Stimulated activated CD8-positive, alpha-beta memory T cell treated with anti-CD3 and anti-CD28 coated beads, Interleukin-7, amount 100 ng/mL, for 24 hours (primary cell): ENCODE measurements around the gene PIGQ.

Experiments
- DNase-seq: peaks from one replicate; pipeline ENCODE4 v3.0.0-alpha.2; 2020; ENCODE audit warnings: low read depth

PIGQ gene

DNA sequence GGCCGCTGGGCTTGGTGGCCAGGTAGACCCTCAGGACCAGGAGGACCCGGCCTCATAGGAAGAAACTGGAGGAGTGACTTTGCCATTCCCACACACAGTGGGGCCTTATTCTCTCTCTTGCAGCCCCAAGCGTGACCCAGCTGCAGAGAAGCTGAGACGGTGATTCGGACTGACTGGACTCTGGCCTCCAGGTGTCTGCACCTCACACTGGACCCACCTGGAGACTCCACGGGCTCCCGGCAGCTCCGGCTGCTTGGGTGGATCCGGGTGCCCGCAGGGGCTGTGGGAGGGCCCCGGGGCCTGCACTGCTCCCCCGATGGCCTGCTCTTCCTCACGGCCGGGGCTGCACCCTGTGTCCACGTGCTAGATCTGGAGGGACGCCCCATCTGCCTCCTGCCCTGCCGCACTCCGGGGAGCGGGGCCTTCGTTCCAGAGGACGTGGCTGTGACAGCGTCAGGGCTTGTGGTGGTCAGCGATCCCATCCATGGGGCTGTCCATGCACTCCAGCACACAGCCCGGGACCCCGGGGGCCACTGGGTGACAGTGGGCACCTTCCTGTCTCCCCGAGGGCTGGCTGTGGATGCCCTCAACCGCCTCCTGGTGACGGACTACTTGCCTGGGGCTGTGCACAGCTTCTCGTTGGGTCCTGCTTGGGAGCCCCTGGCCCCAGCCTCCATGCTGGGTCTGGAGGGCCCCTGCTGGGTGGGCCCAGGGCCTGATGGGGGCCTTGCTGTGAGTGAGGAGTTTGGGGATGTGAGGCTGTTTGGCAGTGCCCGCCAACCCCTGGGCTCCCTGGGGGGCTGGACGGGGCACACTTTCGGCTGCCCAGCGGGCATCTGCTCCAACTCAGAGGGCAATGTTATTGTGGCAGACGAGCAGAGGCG lies 2.2 kb upstream of the PIGQ start:
- no peak for DNase-seq

DNA sequence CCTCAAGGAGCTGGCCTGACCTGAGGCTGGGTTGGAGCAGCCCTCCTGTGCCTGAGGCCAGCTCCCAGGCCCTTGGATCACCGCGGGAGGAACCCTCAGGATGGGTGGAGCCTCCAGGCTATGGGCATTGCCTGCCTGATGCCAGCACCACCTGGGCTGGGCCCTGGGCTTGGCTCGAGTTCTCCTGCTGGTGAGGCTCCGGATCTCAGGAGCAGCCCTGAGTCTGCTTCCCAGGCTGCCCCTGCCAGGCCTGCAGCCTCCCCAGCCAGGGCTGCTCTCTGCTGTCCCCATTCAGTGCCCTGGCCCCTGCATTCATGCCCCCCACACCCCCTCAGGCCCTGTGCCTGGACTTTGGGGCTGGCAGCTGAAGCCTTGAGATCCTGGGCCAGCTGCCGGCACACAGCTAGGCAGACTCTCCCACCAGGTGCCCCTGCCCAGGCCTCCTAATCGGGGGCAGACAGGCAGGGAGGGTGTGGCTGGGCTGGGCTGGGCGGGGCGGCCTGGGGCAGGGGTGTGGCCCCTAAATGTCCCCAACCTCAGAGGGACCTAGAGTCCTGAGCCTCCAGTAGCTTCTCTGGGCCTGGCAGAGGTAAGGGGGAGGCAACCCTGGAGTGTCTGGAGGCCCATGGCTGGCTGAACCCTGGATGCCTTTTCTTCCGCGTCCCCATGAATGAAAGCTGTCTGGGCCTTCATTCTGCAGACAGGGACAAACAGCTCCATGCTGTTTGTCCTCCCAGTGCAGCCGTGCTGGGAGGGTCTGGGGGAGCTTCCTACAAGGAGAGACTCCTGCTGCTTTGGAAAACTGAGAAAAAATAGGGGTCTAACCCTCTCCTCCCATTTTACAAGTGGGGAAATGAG lies 1.1 kb upstream of the PIGQ start:
- no peak for DNase-seq

DNA sequence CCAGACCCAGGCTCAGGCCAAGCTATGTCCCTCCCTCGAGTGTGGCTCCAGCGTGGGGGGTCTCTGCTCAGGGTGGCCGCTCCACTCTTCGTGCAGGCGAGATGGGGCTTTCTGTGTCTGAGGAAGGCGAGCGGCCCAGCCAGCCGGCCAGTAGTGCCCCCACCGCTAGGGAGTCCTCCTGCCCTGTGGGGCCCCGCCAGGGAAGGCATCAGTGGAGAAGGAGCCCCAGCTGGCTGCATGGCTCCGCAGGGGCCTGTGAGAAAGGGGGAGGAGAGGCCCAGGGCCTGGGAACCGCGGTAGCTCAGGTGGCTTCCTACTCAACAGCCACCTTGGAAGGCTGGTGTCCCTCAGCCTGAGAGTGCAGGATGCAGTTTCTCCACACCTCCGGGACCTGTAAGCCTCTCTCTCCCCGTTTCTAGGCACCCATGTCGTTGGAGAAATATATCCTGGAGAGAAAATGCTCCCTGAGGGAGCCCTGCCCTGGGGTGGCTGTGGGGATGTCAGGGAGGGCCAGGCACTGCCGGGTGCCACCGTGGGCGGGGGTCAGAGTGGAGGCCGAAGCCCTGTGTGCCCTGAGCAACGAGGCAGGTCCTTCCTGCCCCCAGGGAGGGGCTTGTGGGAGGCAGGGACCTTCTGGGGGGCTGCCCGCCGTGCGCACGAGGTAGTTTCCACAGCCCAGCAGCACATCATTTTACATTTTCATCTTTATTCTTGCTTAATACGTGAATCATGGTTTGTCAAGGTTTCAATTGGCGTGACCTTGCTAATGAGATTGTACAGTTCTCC lies 3.3 kb downstream of the PIGQ start:
- DNase-seq: no peak

DNA sequence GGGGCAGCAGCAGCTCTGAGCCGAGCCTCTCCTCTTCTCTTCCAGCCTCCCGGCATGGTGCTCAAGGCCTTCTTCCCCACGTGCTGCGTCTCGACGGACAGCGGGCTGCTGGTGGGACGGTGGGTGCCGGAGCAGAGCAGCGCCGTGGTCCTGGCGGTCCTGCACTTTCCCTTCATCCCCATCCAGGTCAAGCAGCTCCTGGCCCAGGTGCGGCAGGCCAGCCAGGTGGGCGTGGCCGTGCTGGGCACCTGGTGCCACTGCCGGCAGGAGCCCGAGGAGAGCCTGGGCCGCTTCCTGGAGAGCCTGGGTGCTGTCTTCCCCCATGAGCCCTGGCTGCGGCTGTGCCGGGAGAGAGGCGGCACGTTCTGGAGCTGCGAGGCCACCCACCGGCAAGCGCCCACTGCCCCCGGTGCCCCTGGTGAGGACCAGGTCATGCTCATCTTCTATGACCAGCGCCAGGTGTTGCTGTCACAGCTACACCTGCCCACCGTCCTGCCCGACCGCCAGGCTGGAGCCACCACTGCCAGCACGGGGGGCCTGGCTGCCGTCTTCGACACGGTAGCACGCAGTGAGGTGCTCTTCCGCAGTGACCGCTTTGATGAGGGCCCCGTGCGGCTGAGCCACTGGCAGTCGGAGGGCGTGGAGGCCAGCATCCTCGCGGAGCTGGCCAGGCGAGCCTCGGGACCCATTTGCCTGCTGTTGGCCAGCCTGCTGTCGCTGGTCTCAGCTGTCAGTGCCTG lies 4.4 kb downstream of the PIGQ start:
- no peak for DNase-seq

DNA sequence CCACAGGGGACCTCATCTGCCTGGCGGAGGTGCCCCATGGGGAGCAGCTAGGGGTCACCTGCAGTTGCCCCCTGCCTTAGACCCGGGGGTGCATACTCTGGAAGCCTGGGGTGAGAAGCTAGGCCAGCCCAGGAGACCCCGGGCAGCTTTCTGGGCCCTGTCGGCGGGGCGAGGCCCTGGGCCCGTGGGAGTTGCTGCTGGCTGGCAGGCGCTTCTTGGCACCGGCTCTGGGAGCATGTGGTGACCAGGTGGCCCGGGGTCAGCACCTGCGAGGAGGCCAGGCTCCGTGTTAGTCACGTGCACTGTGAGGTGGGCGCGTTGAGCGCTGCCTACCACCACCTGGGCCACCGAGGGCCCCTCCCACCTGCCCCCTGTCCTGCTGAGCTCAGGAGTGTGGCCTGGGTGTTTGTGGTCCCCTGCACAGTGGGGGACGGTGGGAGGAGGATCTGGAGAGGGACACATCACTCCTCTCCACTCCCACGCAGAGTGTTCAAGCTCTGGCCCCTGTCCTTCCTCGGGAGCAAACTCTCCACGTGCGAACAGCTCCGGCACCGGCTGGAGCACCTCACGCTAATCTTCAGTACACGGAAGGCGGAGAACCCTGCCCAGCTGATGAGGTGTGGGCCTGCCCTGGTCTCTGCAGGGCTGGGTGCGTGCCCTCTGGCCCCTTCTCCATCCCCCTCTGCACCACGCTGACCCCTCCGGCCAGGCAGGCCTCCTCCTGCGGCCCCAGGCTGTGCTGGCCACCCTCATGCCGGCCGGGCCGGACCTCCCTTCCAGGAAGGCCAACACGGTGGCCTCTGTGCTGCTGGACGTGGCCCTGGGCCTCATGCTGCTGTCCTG lies 5.8 kb downstream of the PIGQ start:
- no peak for DNase-seq

DNA sequence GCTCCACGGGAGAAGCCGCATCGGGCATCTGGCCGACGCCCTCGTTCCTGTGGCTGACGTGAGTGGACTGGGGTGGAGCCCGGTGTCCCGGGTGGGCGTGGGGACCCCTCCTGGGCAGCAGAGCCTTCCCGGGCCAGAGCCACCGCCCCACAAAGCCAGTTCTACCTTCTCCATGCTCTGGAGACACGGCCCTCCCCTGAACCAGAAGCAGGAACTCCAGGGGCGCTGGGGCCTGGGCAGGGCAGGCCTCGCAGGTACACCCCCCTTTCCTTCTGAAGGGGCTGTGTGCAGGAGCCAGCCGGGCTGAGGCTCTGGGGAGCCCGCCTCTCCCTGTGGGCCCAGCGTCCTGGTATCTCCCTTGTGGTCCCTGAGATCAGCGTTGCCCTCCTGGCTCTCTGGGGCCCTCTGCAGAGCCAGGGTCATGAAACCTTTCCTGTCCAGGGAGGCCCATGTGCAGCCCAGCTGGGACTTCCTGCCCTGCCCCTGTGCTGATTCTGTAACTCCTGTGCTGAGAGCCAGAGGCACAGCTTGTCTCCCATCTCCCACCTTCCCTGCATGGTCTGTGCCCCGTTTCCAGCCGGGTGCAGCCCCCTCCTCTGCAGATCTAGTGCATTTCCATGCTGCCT lies 6.5 kb downstream of the PIGQ start:
- no peak for DNase-seq

DNA sequence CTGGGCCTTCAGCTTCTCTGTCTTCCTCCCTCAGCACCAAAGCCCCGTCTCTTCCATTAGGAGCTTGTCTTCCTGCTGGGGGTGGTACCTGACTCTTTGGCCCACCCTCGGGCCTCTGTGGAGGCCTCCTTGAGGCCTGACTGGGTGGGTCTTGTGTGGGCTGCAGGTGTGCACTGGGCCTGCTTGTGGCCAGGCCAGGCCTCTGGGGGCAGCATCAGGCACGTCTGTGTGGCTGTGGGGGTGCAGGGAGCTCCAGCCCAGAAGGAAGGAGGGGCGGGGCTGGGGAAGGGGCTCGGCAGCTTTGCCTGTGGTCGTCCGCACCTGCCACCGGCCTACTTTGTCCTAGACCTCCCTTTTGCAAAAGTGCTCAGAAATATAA lies 7.0 kb downstream of the PIGQ start:
- DNase-seq: no peak

DNA sequence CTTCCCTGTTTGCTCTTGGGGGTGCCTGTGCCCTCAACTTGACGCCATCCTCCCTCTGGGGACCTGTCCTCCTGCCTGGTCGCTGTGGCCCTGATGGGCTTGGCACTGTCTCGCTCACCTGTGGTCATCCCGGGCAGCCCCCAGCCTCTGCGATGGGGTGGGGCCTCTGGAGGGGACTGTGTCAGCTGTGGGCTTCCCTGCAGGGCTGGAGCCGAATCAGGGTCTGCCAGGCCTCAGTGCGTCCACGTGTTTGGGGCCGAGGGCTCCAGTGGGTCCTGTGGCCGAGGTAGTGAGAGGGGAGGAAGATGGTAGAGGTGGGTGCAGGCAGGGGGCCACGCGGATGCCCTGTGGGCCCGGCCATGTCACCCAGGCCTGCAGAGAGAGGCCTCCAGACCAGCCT lies 8.0 kb downstream of the PIGQ start:
- no peak for DNase-seq

DNA sequence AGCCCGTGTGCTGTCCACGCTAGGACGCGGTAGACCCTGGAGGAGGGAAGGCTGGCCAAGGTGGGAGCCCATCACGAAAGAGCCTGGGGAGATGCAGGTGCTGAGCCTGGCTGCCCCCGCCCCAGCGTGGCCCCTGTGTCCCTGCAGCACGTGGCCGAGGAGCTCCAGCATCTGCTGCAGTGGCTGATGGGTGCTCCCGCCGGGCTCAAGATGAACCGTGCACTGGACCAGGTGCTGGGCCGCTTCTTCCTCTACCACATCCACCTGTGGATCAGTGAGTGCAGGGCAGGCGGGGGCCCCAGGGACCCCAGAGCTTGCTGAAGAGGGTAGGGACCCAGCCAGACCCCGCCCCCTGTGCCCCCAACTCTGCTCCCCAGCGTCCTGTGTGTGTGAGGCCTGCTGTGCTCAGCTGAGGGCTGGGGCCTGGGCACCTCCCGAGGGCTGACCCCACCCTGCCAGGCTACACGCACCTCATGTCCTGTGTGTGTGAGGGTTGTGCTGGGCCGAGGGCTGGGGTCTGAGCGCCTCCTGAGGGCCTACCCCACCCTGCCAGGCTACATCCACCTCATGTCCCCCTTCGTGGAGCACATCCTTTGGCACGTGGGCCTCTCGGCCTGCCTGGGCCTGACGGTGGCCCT lies 8.6 kb downstream of the PIGQ start:
- no peak for DNase-seq

DNA sequence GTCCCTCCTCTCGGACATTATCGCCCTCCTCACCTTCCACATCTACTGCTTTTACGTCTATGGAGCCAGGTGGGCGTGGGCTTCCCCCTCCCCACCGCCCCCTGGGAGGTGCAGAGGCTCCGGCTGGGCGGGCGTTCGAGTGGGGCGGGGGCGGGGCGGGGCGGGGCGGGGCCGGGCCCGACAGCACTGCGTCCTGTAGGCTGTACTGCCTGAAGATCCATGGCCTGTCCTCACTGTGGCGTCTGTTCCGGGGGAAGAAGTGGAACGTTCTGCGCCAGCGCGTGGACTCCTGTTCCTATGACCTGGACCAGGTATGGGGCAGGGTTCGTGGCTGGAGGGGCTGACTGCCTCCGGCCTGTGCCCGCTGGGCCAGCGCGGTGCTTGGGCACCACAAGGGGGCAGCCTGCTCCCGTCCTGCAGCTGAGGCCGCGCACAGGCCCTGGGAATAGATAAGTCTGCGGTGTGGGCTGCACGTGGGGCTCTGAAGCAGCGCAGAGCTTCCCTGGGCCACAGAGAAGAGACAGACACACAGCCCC lies 9.2 kb downstream of the PIGQ start:
- peak; percentile 37 for DNase-seq

DNA sequence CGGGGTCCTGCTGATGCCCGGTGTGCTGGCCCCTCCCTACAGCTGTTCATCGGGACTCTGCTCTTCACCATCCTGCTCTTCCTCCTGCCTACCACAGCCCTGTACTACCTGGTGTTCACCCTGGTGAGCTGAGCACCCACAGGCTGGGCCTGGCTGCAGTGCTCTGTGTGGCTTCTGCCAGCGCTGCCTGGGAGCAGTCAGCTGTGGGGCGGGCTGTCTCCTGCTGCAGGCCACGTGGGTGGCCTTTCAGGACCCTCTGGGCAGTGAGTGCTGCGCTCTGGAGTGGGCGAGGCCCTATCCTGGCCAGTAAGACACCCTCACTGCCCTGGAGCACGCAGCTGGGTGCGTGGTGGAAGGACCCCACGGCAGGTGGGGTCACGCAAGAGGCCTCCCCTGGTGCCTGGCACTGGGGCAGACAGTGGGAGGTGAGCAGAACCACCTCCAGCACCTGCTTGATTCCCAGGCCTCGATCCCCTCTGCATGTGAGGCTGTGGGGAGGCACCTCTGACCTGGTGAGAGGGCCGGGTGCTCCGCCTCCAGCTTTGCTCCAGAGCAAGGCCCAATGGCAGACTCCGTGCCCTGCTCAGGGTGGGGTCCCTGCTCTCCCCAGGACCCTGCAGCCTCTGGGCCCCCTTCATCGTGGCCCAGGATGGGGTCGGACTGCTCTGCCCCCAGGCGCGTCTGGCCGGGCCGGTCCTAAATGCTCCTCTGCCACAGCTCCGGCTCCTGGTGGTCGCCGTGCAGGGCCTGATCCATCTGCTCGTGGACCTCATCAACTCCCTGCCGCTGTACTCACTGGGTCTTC lies 10.6 kb downstream of the PIGQ start:
- DNase-seq: no peak

DNA sequence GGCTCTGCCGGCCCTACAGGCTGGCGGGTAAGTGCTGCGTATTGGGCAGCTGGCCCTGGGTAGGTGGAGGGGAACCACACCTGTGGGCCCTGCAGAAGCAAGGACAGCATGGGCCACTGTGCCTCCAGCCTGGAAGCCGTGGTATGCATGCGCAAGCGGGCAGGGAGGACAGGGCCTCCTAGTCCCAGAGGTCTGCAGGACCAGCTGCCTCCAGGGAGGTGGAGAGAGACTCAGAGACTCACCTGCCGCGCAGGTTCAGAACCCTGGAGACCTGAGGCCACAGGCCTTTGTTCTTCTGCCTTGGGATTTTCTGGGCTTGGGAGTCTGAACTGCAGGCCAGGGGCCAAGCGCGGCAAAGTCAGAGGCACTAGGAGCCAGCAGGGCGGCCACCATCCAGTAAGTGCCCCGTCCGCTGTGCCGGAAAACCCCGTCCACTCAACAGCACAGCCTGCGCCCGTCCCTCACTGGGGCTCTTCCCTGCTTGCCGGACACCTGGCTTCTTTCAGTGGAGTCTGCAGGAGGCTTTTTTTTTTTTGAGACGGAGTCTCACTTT lies 11.3 kb downstream of the PIGQ start:
- no peak for DNase-seq

DNA sequence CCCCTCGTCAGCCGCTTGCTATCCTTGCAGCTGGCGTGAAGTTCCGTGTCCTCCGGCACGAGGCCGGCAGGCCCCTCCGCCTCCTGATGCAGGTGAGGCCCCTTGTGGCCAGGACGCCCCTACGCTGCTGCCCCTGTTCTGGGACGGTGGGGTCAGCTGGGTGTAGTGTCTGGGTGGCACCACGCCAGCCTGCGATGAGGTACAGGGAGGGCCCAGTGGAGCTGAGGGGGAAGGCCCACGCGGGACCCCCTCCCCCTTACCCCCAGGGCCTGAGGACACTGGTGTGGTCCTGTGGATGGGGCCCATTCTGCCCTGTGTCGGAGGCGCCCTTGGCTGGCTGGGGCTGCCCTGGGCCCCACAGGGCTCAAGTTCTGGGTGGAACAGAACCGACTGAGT lies 12.4 kb downstream of the PIGQ start:
- no peak for DNase-seq

DNA sequence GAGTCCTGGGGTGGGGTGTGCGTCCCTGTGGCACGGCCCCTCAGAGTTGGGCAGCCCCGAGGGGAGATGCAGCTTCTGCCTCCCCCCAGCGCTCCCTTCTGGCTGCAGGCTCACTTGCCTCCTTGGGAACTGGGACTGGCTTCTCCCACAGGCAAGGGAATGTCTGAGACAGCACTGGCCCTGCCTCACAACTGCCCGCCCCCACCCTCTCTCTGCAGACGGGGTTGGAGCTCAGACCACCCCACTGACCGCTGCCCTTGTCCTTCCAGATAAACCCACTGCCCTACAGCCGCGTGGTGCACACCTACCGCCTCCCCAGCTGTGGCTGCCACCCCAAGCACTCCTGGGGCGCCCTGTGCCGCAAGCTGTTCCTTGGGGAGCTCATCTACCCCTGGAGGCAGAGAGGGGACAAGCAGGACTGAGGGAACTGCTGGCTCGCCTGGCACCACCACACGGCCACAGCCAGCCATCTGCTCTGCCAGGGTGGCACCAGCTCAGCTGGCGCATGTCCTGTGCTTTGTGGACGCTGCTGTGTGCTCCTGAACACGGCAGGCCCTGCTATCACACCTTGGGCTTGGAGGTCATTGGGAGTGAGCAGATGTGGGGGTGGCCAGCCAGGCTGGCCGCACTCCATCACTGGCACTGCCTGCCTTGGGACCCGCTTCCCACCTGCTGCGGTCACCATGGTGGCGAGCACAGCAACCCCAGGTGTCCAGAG lies 13.0 kb downstream of the PIGQ start:
- no peak for DNase-seq

DNA sequence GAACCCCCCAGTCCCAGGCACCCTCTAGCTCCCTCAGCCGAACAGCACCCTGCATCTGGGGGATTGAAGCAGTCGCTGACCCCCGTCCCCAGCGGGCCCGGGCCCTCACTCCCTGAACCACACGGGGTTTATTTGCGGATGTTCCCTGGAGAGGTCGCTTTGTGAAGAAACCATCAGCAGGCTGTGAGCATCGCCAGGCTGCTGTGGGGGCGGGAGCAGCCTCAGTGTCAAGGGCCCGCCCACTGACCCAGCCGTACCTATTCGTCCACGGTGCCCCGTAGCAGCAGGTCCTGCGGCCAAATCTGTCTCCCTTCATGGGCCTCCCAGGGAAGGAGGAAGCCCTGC lies 13.7 kb downstream of the PIGQ start:
- DNase-seq: no peak

DNA sequence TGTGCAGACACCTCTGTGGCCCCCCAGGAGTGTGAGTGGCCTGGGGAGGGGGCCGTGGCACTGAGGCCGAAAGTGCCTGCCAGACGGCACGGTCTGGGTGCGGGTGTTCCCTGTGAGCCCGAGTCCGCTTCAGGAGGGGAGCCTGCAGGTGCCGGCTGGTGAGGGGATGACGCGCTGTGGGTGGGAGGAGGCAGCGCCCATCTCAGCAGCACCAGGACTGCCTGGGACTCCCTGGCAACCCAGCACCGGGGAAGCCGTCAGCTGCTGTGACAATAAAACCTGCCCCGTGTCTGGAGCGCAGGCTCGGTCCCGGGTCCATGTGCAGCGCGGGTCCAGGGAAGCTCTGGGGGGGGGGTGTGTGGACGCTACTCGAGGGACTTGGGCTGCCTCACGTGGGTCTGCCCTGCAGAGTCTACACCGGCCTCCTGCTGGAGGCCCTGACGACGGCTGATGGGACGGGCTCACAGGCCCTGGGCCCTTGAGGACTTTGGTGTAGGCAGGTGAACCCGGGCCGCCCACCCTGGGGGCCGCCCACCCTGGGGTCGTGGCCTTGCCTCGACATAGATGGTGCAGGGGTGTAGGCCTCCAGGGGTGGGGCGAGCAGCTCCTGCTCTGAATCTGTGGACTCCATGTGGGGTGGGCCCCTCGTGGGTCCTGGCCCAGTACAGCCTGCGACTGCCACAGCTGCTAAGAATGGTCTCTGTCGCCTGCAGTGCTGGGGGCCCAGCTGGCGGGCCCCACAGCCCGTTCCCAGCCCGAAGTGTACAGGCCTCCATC lies 14.2 kb downstream of the PIGQ start:
- DNase-seq: no peak

DNA sequence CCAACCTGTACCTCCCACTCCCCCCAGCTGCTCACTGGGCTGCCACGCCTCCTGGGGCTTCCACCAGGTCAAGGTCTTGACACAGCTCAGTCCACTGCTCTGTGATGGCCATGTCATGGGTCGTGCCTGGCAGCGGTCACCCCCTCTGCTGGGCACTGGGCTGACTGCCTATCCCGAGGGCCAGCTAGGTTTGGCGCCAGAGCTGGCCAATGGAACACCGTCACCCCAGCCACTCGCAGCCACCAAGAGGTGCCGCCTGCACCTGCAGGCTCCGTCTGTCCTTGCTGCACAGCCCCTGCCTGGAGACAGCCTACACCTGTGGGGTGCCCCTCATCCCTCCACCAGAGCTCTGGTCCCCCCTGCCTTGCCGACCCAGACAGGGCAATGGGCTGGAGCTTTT lies 15.6 kb downstream of the PIGQ start:
- DNase-seq: no peak
